IPS-15b (cell line): ENCODE results near the gene AK5.

Experiments used
- H3K27me3 ChIP-seq: one replicate; pipeline ENCODE4 v1.6.1; 2013; ENCODE audit warnings: low read length; ENCODE audit not compliant: control insufficient read depth, insufficient read depth
- H3K36me3 ChIP-seq: one replicate; pipeline ENCODE4 v1.6.1; 2013; ENCODE audit warnings: low read length; ENCODE audit not compliant: control insufficient read depth, insufficient read depth
- H3K4me1 ChIP-seq: one replicate; pipeline ENCODE4 v1.6.1; 2013; ENCODE audit warnings: mild to moderate bottlenecking, low read length; ENCODE audit not compliant: control insufficient read depth, insufficient read depth
- H3K4me3 ChIP-seq: one replicate; pipeline ENCODE4 v1.5.1; 2013; ENCODE audit warnings: low read depth, low read length
- H3K9ac ChIP-seq: one replicate; pipeline ENCODE4 v1.6.1; 2013; ENCODE audit warnings: low read depth, mild to moderate bottlenecking, low read length
- H3K9me3 ChIP-seq: one replicate; pipeline ENCODE4 v1.6.1; 2013; ENCODE audit warnings: mild to moderate bottlenecking, low read length; ENCODE audit not compliant: control insufficient read depth, insufficient read depth

Gene AK5, protein sequence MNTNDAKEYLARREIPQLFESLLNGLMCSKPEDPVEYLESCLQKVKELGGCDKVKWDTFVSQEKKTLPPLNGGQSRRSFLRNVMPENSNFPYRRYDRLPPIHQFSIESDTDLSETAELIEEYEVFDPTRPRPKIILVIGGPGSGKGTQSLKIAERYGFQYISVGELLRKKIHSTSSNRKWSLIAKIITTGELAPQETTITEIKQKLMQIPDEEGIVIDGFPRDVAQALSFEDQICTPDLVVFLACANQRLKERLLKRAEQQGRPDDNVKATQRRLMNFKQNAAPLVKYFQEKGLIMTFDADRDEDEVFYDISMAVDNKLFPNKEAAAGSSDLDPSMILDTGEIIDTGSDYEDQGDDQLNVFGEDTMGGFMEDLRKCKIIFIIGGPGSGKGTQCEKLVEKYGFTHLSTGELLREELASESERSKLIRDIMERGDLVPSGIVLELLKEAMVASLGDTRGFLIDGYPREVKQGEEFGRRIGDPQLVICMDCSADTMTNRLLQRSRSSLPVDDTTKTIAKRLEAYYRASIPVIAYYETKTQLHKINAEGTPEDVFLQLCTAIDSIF

GRCh38 chr1:77281491-77282186 lies at the start of gene AK5:
TSS of gene AK5 (plus strand) at chr1:77282019. CDS start at chr1:77282314, 295 bp downstream.
- H3K9me3 ChIP-seq, result no peaks in the 10 kb centered on the region
- peaks cover 7% of the 10 kb centered on the region for H3K4me1 ChIP-seq
- H3K4me3 ChIP-seq, result peak within 1 kb of the TSS; percentile 88
- H3K27me3 ChIP-seq, result peaks cover 42% of the 10 kb centered on the region
- H3K36me3 ChIP-seq, result no peaks in the 10 kb centered on the region
- H3K9ac ChIP-seq, result peak within 1 kb of the TSS; percentile 49

DNA sequence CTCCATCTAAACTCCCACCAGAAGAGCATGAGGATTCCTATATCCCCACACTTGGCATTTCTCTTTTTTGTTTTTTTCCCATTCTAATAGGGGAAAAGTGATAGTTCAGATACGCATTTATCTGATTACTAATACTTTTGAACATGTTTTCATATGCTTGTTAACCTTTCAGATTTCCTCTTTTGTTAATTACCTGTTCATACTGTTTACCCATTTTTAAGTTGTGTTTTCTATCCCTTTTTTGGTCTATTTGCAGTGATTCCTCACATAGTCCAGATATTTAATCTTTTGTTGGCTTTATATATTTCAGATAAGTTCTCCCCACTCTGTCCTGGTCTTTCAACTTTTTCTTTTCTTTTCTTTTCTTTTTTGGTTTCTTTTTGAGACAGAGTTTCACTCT lies 49.0 kb upstream of the AK5 start:
- Histone ChIP-seq H3K36me3 (no peaks in the 10 kb centered on the region), H3K9ac (no peak overlapping the region), H3K4me3 (no peak overlapping the region), H3K27me3 (no peaks in the 10 kb centered on the region), H3K9me3 (no peaks in the 10 kb centered on the region), H3K4me1 (no peaks in the 10 kb centered on the region)

DNA sequence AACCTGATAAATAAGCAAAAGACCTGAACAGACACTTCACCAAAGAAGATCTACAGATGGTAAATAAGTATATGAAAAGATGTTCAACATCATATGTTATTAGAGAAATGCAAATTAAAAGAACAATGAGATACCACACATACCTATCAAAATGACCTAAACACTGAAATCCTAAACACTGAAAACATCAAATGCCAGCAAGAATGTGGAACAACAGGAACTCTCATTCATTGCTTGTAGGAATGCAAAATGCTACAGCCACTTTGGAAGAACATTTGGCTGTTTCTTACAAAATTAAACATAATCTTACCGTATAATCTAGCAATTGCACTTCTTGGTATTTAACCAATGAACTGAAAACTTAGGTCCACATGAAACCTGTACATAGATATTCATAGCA lies 47.7 kb upstream of the AK5 start:
- Histone ChIP-seq H3K9me3 (no peaks in the 10 kb centered on the region), H3K27me3 (no peaks in the 10 kb centered on the region), H3K9ac (no peak overlapping the region), H3K4me3 (no peak overlapping the region), H3K4me1 (no peaks in the 10 kb centered on the region), H3K36me3 (no peaks in the 10 kb centered on the region)

- H3K4me3 ChIP-seq, result no peak overlapping the region
- H3K9ac ChIP-seq, result no peak overlapping the region
- H3K27me3 ChIP-seq, result no peaks in the 10 kb centered on the region
- no peaks in the 10 kb centered on the region for H3K4me1 ChIP-seq
- H3K9me3 ChIP-seq, result no peaks in the 10 kb centered on the region
- H3K36me3 ChIP-seq, result no peaks in the 10 kb centered on the region
These were observed 46.9 kb upstream of the AK5 start for GRCh38 chr1:77234943-77235342.

- H3K36me3 ChIP-seq, result no peaks in the 10 kb centered on the region
- no peak overlapping the region for H3K9ac ChIP-seq
- no peaks in the 10 kb centered on the region for H3K4me1 ChIP-seq
- H3K9me3 ChIP-seq, result no peaks in the 10 kb centered on the region
- no peak overlapping the region for H3K4me3 ChIP-seq
- H3K27me3 ChIP-seq, result no peaks in the 10 kb centered on the region
These were observed 43.4 kb upstream of the AK5 start for GRCh38 chr1:77238462-77238861.

GRCh38 chr1:77239311-77239710 lies 42.5 kb upstream of the AK5 start:
- no peaks in the 10 kb centered on the region for H3K27me3 ChIP-seq
- H3K4me1 ChIP-seq, result no peaks in the 10 kb centered on the region
- H3K9me3 ChIP-seq, result no peaks in the 10 kb centered on the region
- H3K9ac ChIP-seq, result no peak overlapping the region
- H3K4me3 ChIP-seq, result no peak overlapping the region
- no peaks in the 10 kb centered on the region for H3K36me3 ChIP-seq

- H3K27me3 ChIP-seq, result no peaks in the 10 kb centered on the region
- H3K9me3 ChIP-seq, result no peaks in the 10 kb centered on the region
- no peaks in the 10 kb centered on the region for H3K4me1 ChIP-seq
- no peak overlapping the region for H3K4me3 ChIP-seq
- H3K36me3 ChIP-seq, result no peaks in the 10 kb centered on the region
- H3K9ac ChIP-seq, result no peak overlapping the region
These were observed 36.0 kb upstream of the AK5 start for GRCh38 chr1:77245830-77246229.

DNA sequence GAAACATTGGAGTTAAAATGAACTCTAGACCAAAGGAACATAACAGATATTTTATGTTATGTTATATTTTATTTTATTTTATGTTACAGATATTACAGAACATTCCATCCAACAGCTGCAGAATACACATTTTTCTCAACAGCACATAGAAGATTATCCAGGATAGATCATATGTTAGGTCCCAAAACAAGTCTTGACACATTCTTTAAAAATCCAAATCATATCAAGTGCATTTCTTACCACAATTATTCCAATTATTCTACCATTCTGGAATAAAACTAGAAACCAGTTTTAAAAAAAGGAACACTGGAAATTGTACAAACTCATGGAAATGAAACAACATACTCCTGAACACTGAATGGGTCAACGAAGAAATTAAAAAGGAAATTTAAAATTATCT lies 31.7 kb upstream of the AK5 start:
- no peaks in the 10 kb centered on the region for H3K27me3 ChIP-seq
- H3K4me1 ChIP-seq, result no peaks in the 10 kb centered on the region
- H3K36me3 ChIP-seq, result no peaks in the 10 kb centered on the region
- no peak overlapping the region for H3K9ac ChIP-seq
- no peaks in the 10 kb centered on the region for H3K9me3 ChIP-seq
- H3K4me3 ChIP-seq, result no peak overlapping the region

- no peaks in the 10 kb centered on the region for H3K27me3 ChIP-seq
- no peak overlapping the region for H3K4me3 ChIP-seq
- H3K9ac ChIP-seq, result no peak overlapping the region
- no peaks in the 10 kb centered on the region for H3K36me3 ChIP-seq
- no peaks in the 10 kb centered on the region for H3K4me1 ChIP-seq
- H3K9me3 ChIP-seq, result no peaks in the 10 kb centered on the region
These were observed 28.6 kb upstream of the AK5 start for GRCh38 chr1:77253211-77253610.

DNA sequence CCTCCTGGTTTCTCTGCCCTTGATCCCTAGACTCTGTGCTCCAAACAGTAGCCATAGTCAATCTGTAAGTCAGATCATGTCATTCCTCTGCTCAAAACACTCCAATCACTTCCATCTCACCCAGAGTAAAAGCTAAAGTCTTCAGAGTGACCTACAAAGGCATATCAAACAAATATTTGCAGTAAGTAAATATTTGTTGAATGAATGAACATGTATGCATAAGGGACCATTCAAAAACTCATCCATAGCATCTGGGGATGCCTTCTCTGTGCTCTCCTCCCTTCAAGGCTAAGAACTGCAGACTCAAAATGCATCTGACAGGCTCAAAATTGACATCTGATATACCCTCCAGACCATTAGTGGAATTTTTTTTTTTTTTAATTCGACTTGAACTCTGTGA lies 18.1 kb upstream of the AK5 start:
- Histone ChIP-seq H3K27me3 (peaks cover 21% of the 10 kb centered on the region), H3K9ac (no peak overlapping the region), H3K4me3 (no peak overlapping the region), H3K4me1 (peaks cover 5% of the 10 kb centered on the region), H3K9me3 (no peaks in the 10 kb centered on the region), H3K36me3 (no peaks in the 10 kb centered on the region)

DNA sequence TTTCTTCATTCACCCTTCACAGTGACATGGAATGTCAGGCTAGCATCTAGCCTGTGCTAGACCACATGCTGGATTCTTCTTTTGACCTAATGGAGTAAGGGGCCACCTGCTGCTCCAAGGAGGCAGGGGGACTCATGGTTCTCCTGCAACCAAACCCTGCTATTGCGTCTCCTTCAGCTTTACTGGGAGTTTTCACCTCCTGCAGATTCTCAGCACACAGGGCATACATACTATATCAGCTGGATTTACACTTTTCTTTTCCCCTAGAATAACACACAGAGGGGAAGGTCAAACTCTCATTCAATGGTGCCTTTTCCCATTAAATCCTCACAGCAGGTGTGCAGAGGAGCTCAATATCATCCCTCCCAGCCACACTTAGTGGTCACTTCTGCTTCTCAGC lies 16.6 kb upstream of the AK5 start:
- no peak overlapping the region for H3K9ac ChIP-seq
- peaks cover 5% of the 10 kb centered on the region for H3K4me1 ChIP-seq
- peaks cover 21% of the 10 kb centered on the region for H3K27me3 ChIP-seq
- no peaks in the 10 kb centered on the region for H3K36me3 ChIP-seq
- H3K9me3 ChIP-seq, result no peaks in the 10 kb centered on the region
- no peak overlapping the region for H3K4me3 ChIP-seq

GRCh38 chr1:77267035-77267434 lies 14.8 kb upstream of the AK5 start:
- Histone ChIP-seq H3K9ac (no peak overlapping the region), H3K36me3 (no peaks in the 10 kb centered on the region), H3K9me3 (no peaks in the 10 kb centered on the region), H3K4me1 (peaks cover 5% of the 10 kb centered on the region), H3K27me3 (peaks cover 21% of the 10 kb centered on the region), H3K4me3 (no peak overlapping the region)
